HG03378 (cell line): ENCODE data around the gene ATXN2.

ENCODE experiments used
- ATAC-seq: cut with Tn5 transposase; IDR thresholded peaks from one replicate; pipeline ENCODE4 v1.9.1; 2021; ENCODE audit warnings: mild to moderate bottlenecking, moderate library complexity; ENCODE audit not compliant: unreplicated experiment

ATXN2 gene

DNA sequence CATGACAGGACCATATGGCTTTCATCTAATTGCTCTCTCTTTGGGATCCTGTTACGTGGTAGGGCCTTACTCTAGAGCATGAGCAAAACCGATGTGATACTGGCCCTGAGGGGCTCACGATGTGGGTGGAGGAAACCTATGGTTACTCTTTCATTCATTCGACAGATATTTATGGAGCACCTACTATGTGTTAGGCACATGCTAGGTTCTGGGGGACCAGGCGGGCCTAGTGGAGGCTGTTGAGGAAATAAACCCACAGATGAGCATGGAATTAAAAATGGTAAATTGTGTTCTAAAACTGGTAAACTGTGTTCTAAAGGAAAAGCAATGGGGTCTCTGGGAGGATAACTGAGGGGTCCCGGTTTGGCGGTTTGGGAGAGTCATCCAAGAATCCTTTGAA is 178.6 kb downstream of the ATXN2 start:
- ATAC-seq = no peak

DNA sequence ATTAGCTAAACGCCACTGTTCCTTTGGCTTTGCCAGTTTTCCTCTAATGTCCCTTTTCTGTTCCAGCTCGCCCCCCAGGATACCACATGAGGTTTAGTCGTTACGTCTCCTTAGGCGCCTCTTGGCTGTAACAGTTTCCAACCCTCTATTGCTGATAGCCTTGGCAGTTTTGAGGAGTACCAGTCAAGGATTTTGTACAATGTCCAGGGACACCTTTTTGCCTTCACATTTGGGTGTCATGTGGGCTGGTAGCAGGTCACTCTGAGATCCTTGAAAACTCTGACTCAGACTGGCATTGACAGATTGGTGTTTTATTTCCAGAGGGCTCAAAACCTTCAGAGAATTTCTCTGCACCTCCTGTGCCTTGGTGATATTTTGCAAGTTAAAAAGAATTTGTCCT is 179.3 kb downstream of the ATXN2 start:
- no peak for ATAC-seq

GRCh38 chr12:111418594-111418880 is 180.6 kb downstream of the ATXN2 start:
- no peak for ATAC-seq

DNA sequence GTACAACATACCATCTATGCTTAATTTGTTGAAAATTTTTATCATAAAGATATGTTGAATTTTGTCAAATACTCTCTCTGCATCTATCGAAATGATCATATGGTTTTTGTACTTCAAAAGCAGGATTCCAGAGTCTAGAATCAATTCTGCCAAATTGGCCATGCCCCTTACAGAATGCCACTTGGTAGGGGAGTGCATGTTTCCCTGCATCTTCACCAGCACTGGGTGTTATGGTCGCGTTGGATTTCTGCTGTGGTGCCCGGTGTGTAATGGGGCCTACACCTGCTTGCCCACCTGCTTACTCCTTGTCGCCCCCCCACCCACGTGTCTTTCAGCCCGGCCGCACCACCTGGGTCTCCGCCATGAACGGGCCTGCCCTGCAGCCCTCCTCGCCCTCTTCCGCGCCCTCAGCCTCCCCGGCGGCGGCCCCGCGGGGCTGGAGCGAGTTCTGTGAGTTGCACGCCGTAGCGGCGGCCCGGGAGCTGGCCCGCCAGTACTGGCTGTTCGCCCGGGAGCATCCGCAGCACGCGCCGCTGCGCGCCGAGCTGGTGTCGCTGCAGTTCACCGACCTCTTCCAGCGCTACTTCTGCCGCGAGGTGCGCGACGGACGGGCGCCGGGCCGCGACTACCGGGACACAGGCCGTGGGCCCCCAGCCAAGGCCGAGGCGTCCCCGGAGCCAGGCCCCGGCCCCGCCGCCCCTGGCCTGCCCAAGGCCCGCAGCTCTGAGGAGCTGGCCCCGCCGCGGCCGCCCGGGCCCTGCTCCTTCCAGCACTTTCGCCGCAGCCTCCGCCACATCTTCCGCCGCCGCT is 181.1 kb downstream of the ATXN2 start:
- ATAC-seq = no peak

DNA sequence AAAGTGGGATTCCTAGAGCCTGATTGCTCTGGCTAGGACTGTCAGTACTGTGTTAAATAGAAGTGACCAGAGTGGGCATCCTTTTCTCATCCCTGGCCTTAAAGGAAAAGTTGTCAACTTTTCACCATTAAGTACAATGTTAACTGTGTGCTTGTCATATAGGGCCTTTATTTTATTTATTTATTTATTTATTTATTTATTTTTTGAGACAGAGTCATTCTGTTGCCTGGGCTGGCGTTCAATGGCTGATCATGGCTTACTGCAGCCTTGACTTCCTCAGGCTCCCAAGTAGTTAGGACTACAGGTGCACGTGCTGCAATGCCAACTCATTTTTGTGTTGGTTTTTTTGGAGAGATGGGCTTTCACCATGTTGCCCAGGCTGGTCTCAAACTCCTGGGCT is 181.8 kb downstream of the ATXN2 start:
- ATAC-seq = no peak

GRCh38 chr12:111414711-111415252 is 184.3 kb downstream of the ATXN2 start:
- no peak for ATAC-seq

DNA sequence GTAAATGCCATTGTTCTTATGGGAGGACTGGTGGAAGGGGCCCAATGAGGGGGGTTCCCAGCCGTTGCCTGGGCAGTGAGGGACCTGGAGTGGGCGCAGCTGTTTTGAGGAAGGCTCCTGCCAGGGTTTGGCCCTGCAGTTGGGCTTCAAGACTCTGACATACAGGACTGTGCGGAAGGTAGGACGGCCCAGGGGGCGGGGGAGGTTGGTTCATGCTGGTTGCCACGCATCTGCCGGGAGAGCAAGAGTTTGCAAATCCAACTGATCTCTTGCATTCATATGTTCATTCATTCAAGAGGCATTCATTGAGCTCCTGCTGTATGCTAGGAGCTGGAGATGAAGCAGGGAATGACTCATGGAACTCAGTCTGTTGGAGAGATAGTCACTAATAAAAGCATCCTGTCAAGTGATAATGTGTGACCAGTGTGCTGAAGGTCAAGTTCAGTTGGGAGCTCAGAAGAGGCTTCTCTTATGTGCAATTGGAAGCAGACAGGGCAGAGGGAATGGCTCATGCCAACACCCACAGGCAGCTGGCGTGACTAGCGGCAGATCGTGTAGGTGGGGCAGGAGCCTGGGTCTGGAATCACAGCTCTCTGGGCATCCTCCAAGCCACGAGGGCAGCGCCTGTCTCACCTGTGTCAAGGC is 185.6 kb downstream of the ATXN2 start:
- ATAC-seq = no peak

- no peak for ATAC-seq
Measured at GRCh38 chr12:111412830-111413441, 186.2 kb downstream of the ATXN2 start.

DNA sequence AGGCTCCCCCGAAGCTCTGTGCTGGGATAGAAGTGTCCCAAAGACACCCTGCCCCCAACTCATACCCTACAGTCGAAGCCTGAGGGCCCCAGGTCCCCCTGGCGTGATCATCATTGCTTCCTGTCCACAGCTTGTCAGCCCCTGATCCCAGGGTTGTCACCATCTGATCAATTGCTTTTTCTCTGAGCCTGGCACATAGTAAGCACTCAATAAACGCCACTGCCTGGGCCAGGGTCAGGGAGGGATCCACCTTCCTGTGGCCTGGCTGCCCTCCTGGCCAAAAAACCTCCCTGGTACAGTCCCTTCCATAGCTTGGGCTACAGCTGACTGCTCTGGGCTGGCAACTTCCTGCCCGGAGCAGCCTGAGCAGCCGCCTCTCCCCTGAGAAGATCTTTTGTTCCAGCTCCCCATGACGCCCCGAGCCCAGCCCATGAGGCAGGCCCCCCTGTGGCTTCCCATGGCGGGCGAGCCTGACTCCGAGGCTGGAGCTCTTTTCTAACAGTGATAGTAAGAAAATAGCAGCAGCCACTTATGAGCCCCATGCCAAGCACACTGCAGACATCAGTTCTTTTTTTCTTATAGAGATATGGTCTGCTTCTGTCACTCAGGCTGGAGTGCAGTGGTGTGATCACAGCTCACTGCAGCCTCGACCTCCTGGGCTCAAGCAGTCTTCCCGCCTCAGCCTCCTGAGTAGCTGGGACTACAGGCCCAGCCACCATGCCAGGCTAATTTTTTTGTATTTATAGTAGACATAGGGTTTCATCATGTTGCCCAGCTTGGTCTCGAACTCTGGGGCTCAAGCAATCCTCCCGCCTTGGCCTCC is 186.9 kb downstream of the ATXN2 start:
- no peak for ATAC-seq

GRCh38 chr12:111411185-111411764 is 187.8 kb downstream of the ATXN2 start:
- ATAC-seq = no peak

GRCh38 chr12:111410431-111411184 is 188.5 kb downstream of the ATXN2 start:
- no peak for ATAC-seq

- ATAC-seq = no peak
Measured at GRCh38 chr12:111409780-111410430, 189.2 kb downstream of the ATXN2 start.

GRCh38 chr12:111409403-111409779 is 189.7 kb downstream of the ATXN2 start:
- no peak for ATAC-seq

DNA sequence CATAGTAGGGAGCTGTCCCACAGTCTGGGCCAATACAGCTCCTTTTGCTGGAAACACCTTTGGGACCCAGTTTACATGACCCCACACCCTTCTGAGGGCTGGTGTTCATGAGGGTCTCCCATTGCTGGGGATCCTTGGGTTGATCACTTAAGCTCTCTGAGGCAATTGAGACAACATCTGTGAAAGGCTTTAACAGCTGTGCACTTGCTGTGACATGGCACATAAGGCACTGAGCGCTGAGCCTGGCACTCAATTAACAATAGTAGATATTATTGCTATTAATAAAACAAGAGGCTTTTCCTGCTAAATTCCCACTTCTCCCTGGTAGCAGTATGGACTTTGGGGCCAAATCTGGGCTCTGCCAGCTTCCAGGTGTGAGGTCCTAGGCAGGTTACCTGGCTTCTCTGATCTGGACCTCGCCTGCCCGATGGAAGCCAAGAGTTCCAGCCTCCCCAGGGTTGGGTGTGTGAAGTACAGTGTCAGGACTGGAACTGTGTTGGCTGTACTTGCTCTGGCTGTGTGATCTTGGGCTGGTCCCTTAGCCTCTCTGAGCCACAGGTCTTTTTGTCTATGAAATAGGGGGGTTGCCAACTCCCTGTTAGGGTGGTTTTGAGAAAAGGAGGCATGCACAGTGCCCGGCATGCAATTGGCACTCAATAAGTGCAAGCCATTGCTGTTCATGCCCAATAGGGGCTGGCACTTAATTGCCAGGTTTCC is 190.3 kb downstream of the ATXN2 start:
- ATAC-seq = no peak

GRCh38 chr12:111408116-111408440 is 191.0 kb downstream of the ATXN2 start:
- no peak for ATAC-seq

DNA sequence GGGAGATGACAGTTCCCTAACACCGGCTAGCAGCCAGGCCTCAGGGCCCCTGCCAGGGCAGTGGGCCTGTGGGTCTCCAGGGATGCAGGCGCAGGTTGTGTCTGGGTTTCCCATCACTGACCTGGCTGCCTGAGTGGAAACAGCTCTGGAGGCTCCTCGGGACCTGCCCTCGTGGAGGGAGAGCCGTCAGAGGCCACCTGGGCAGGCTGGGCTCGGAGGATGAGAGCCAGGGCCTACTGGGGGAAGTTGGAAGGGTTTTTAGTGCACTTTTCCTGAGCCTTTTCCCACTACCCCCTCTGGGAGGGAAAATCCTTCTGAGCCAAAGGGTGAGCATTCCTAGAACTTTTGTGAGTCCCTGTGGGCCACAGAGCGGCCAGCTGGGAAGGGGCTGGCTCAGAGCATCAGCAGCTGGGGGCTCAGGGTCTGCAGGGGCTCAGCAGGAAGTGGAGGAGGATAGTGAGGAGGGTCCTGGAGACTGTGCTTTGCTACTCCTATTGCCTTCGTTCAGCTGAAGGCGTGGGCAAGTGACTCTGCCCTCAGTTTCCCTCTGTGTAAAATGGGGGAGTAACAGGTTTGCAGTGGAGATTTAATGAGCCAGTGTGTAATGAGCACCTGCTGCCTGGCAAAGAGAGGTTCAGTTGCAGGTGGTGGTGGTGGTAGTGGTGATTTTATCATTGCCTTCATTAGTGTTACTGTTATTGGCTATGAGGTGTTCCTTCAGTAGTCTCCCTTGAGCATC is 191.6 kb downstream of the ATXN2 start:
- no peak for ATAC-seq

DNA sequence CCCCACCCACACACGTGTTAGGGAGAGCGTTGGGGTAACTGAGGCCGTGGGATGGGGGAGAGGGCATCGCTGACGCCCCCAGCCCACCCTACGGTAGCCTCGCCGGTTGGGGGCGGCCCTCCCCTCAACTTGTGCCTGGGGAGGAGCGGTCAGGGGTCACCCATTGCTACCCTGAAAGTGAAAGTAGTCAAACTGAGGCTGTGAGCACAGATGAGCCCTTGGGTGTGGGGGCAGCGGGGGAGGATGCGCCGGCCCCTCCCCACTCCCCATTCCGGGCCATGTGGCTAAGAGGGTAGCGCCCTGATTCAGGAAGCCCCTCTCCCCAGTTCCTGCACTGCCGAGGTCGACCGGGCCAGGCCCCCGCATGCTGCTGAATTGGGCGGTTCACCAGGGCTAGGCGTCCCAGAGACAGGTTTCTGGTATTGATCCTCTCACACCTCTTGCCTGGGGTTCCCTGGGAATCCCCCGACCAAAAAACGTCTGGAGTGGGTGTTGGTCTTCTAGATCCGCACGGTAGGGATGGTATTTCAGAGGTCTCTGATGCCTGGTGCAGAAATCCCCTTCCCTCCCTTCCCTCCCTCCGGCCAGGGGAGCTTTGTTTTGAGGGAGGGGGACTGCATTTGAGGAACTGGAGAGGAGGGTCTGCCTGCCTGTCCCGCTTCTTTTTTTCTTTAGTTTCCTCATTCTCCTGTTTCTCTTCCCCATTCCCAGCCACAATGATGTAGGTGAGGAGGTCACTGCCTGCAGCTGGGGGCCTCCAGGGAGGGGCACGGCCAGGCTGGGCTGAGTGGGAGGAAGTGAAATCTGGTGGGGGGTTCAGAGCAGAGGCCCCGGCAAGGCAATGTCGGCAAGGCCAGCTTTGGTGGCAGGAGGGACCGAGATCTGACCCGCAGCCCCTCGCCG is 192.4 kb downstream of the ATXN2 start:
- ATAC-seq = no peak
